ENCODE results near the gene HAUS2. TPM values are rescaled to one million over a fixed set of nuclear protein-coding genes. Genes with fewer than 3 reads are reported as not detected.
A peak's percentile ranks its signal among the peaks of the same experiment; 100 is the strongest.

Gene HAUS2
- total RNA-seq, 1 experiment from 2014 or later: 23.7 TPM

DNA sequence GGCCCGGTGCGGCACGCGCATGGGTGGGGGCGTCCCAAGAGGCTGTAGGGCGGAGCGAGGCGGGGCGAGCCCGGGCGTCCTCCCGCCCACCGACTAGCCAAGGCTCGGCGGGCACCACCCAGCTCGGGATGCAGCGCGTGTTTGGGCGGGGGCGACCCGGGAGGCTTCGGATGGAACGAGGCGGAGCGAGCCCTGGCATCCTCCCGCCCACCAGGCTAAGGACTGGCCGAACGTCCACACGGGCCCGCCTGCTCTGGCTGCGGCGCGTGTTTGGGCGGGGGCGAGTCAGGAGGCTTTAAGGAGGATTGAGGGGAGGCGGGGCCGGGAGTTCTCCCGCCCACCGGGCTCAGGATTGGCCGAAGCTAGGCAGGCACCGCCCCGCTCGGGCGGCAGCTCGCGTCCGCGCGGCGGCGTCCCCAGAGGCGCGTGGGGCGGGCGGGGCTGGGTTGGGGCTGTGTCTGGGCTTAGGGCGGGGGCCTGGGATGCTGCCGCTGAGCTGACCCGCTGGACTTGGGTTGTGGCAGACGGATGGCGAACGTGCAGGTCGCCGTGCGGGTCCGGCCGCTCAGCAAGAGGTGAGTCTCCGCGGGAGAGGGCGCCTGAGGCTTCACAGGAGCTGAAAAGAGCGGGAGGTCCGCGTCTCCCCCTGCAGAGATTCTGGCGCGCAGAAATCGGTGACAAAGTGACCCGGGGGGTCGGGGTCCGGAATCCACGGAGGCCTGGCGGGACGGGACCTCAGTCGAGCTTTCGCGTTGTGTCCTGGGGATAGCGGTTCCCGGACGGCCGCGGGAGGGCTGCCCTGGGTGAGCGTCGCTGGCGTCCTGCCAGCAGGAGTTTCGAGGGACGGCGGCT, 26.8 kb downstream of the HAUS2 start, which contains the start of gene STARD9:
STARD9 (plus strand) TSS at position 419 of the 852 bp plus-strand sequence; CDS start at position 529, 110 bp downstream.
- Histone ChIP-seq H3F3A (ENCODE audit: insufficient read depth, low read depth) (no peaks in the 10 kb centered on the region), H3K9me2 (ENCODE audit: insufficient read depth) (no peaks in the 10 kb centered on the region), H3K27me3 (ENCODE audit: insufficient read depth, low read depth) (peaks cover 10% of the 10 kb centered on the region), H3K27ac (no peak within 1 kb of the TSS), H3K4me3 (peak within 1 kb of the TSS; percentile 58), H2AFZ (peak within 1 kb of the TSS; percentile 84), H3K79me2 (ENCODE audit: low read depth) (no peaks in the 10 kb centered on the region), H3K4me2 (peak within 1 kb of the TSS; percentile 94), H4K20me1 (ENCODE audit: insufficient read depth) (no peaks in the 10 kb centered on the region), H3K36me3 (ENCODE audit: low read depth) (no peaks in the 10 kb centered on the region), H3K4me1 (replicated peaks; ENCODE audit: insufficient read depth) (no peaks in the 10 kb centered on the region; the same call in 1 of the 2 replicates), H3K9me3 (ENCODE audit: insufficient read depth, low read depth) (no peaks in the 10 kb centered on the region)
- intact Hi-C loops (cut with micrococcal nuclease; ENCODE audit: unreplicated experiment): no loop called here
- TF ChIP-seq EZH2 (IDR thresholded peaks at IDR 0.05; ENCODE audit: low read depth): no peak
- TF ChIP-seq, protein P1, sequence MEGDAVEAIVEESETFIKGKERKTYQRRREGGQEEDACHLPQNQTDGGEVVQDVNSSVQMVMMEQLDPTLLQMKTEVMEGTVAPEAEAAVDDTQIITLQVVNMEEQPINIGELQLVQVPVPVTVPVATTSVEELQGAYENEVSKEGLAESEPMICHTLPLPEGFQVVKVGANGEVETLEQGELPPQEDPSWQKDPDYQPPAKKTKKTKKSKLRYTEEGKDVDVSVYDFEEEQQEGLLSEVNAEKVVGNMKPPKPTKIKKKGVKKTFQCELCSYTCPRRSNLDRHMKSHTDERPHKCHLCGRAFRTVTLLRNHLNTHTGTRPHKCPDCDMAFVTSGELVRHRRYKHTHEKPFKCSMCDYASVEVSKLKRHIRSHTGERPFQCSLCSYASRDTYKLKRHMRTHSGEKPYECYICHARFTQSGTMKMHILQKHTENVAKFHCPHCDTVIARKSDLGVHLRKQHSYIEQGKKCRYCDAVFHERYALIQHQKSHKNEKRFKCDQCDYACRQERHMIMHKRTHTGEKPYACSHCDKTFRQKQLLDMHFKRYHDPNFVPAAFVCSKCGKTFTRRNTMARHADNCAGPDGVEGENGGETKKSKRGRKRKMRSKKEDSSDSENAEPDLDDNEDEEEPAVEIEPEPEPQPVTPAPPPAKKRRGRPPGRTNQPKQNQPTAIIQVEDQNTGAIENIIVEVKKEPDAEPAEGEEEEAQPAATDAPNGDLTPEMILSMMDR (conservative IDR thresholded peaks at IDR 0.05): no peak
- BruUV-seq (replicated peaks): no TSS peak
- ChIA-PET CTCF (interaction anchor here (0.6 to 1.2 kb wide), 3 partner anchors 13 to 89 kb away, joined by 3 to 4 read pairs (median 3); no protein-coding TSS in a partner anchor), POLR2A (ENCODE audit: unreplicated experiment) (interaction anchor here (0.5 to 0.9 kb wide), 7 partner anchors 23 to 742 kb away, joined by 3 to 9 read pairs (median 4); no protein-coding TSS in a partner anchor)
- peak; percentile 85 to 98 for DNase-seq

GRCh38 chr15:42576040-42576594, 27.5 kb downstream of the HAUS2 start:
- TF ChIP-seq, protein P1 (conservative IDR thresholded peaks at IDR 0.05): no peak
- TF ChIP-seq EZH2 (IDR thresholded peaks at IDR 0.05; ENCODE audit: low read depth): no peak
- intact Hi-C loops (cut with micrococcal nuclease; ENCODE audit: unreplicated experiment): no loop called here
- ChIA-PET POLR2A (ENCODE audit: unreplicated experiment) (interaction anchor here (0.5 to 0.6 kb wide), 2 partner anchors 87 to 286 kb away, joined by 9 read pairs; no protein-coding TSS in a partner anchor), CTCF (interaction anchor here (0.6 to 1.2 kb wide), 2 partner anchors 12 to 16 kb away, joined by 3 read pairs; no protein-coding TSS in a partner anchor)
- Histone ChIP-seq H3K79me2 (ENCODE audit: low read depth) (no peaks in the 10 kb centered on the region), H3K27ac (no peak overlapping the region), H3K27me3 (ENCODE audit: insufficient read depth, low read depth) (peaks cover 16% of the 10 kb centered on the region), H4K20me1 (ENCODE audit: insufficient read depth) (no peaks in the 10 kb centered on the region), H3K9me2 (ENCODE audit: insufficient read depth) (no peaks in the 10 kb centered on the region), H3K4me1 (replicated peaks; ENCODE audit: insufficient read depth) (no peaks in the 10 kb centered on the region; the same call in 1 of the 2 replicates), H3K4me2 (peak overlapping the region; percentile 82), H2AFZ (peak overlapping the region; percentile 70), H3F3A (ENCODE audit: insufficient read depth, low read depth) (no peaks in the 10 kb centered on the region), H3K36me3 (ENCODE audit: low read depth) (no peaks in the 10 kb centered on the region), H3K9me3 (ENCODE audit: insufficient read depth, low read depth) (no peaks in the 10 kb centered on the region), H3K4me3 (peak overlapping the region; percentile 58)
- no TSS peak for BruUV-seq (replicated peaks)
- no peak for DNase-seq

- H3K9me3 ChIP-seq (ENCODE audit: insufficient read depth, low read depth): no peaks in the 10 kb centered on the region
- H3K27me3 ChIP-seq (ENCODE audit: insufficient read depth, low read depth): peaks cover 16% of the 10 kb centered on the region
- H3K4me2 ChIP-seq: no peak overlapping the region
- no peaks in the 10 kb centered on the region for H3K9me2 ChIP-seq (ENCODE audit: insufficient read depth)
- no peaks in the 10 kb centered on the region for H3K79me2 ChIP-seq (ENCODE audit: low read depth)
- no peak overlapping the region for H3K27ac ChIP-seq
- intact Hi-C loops (cut with micrococcal nuclease; ENCODE audit: unreplicated experiment): no loop called here
- DNase-seq: no peak
- TF ChIP-seq EZH2 (IDR thresholded peaks at IDR 0.05; ENCODE audit: low read depth): no peak
- TF ChIP-seq, protein P1 (conservative IDR thresholded peaks at IDR 0.05): no peak
- ChIA-PET CTCF (no interaction called here), POLR2A (ENCODE audit: unreplicated experiment) (no interaction called here)
- H3K4me3 ChIP-seq: no peak overlapping the region
- H3K36me3 ChIP-seq (ENCODE audit: low read depth): no peaks in the 10 kb centered on the region
- TSS peak; percentile 28 for BruUV-seq (replicated peaks)
- H3F3A ChIP-seq (ENCODE audit: insufficient read depth, low read depth): no peaks in the 10 kb centered on the region
- no peak overlapping the region for H2AFZ ChIP-seq
- H4K20me1 ChIP-seq (ENCODE audit: insufficient read depth): no peaks in the 10 kb centered on the region
- H3K4me1 ChIP-seq (replicated peaks; ENCODE audit: insufficient read depth): no peaks in the 10 kb centered on the region; the same call in 1 of the 2 replicates
Measured at GRCh38 chr15:42576776-42577175, 28.1 kb downstream of the HAUS2 start.
